ENCODE data around the gene IQCH. TPM values are rescaled to one million over a fixed set of nuclear protein-coding genes. Genes with fewer than 3 reads are reported as not detected.

Gene IQCH
- total and polyA plus RNA-seq, 2 of the 4 experiments (the other 2 are of a cell fraction), result 0.60 to 2.5 TPM

GRCh38 chr15:67531379-67531914 lies 276.9 kb downstream of the IQCH start:
- Histone ChIP-seq H2BK120ac (ENCODE audit: low read depth, low read length) (no peak overlapping the region), H3K27ac (ENCODE audit: insufficient read depth, low read length) (no peak overlapping the region), H4K5ac (ENCODE audit: low read depth, low read length) (no peak overlapping the region; the same call in 1 of the 2 replicates), H3K4me1 (ENCODE audit: control insufficient read depth, insufficient read depth, low read length) (peaks cover 2% of the 10 kb centered on the region; the same call in 1 of the 2 replicates), H3K4me3 (ENCODE audit: insufficient read depth, low read depth, low read length) (no peak overlapping the region), H4K8ac (ENCODE audit: low read depth in 2 of 2, low read length in 2 of 2) (no peak overlapping the region), H4K20me1 (ENCODE audit: insufficient read depth, low read length) (no peaks in the 10 kb centered on the region), H2BK20ac (ENCODE audit: low read depth, low read length) (no peak overlapping the region), H3K79me1 (ENCODE audit: low read depth in 1 of 2, low read length in 2 of 2) (no peaks in the 10 kb centered on the region; a peak in 1 of 4 replicates), H3K36me3 (ENCODE audit: control insufficient read depth, insufficient read depth, low read length) (no peaks in the 10 kb centered on the region), H3K4me2 (ENCODE audit: low read depth, low read length) (no peak overlapping the region; the same call in 1 of the 2 replicates), H2BK15ac (ENCODE audit: low read depth, low read length) (no peak overlapping the region), H3K9me3 (ENCODE audit: control insufficient read depth, insufficient read depth, low read length) (no peaks in the 10 kb centered on the region), H3K23ac (ENCODE audit: low read depth, low read length) (no peak overlapping the region), H3K4ac (ENCODE audit: low read depth, low read length) (no peak overlapping the region), H2AK5ac (ENCODE audit: low read depth, low read length) (no peak overlapping the region), H2AK9ac (replicated peaks; ENCODE audit: low read depth, low read length, poor library complexity) (no peak overlapping the region), H3K27me3 (ENCODE audit: control insufficient read depth, insufficient read depth, low read length) (no peaks in the 10 kb centered on the region), H2AFZ (replicated peaks; ENCODE audit: low read length, poor library complexity) (no peak overlapping the region), H3K56ac (ENCODE audit: extremely low read depth, insufficient read depth, low read length) (no peak overlapping the region), H3K14ac (replicated peaks; ENCODE audit: low read depth, low read length) (no peak overlapping the region), H3K9ac (ENCODE audit: low read depth, low read length) (no peak overlapping the region), H3K9me1 (ENCODE audit: insufficient read depth, low read length) (no peaks in the 10 kb centered on the region), H4K91ac (ENCODE audit: insufficient read depth, low read depth, low read length) (no peak overlapping the region), H3K18ac (ENCODE audit: low read depth, low read length) (no peak overlapping the region), H2BK5ac (ENCODE audit: low read depth, low read length, poor library complexity, severe bottlenecking) (no peak overlapping the region)
- ChIA-PET CTCF (no interaction called here), POLR2A (ENCODE audit: unreplicated experiment) (no interaction called here)
- TF ChIP-seq FOS (IDR thresholded peaks at IDR 0.05; ENCODE audit: low read depth, low read length), result no peak
- peak; percentile 58 for TF ChIP-seq MAFK (IDR thresholded peaks at IDR 0.05; ENCODE audit: low read depth, low read length)
- TF ChIP-seq CEBPB (IDR thresholded peaks at IDR 0.05; ENCODE audit: low read depth, low read length), result peak; percentile 92
- no TSS peak for BruUV-seq (replicated peaks)
- in situ Hi-C loops (cut with MboI; ENCODE audit: low sequenced_read_pairs) (no loop called here), intact Hi-C loops (cut with micrococcal nuclease) (no loop called here), dilution Hi-C loops (cut with HindIII; ENCODE audit: low sequenced_read_pairs, unreplicated experiment) (no loop called here)
- no CpG with 5 or more reads among the region's 3 CpGs for whole genome bisulfite sequencing, 2 experiments (ENCODE audit: extremely low coverage in 2 of 2, insufficient read length in 1 of 2)
- peak; percentile 80 for DNase-seq
- peak; percentile 77 for ATAC-seq (ENCODE audit: low read depth)
